Measurements from ENCODE around the gene LANCL1.

GRCh38 chr2:210503725-210504191 lies 27.2 kb upstream of the LANCL1 start:
- TF ChIP-seq CTCF (IDR thresholded peaks at IDR 0.05) (no peak), POLR2A (IDR thresholded peaks at IDR 0.05) (no peak)
